HG02973 (cell line): ENCODE data around the gene IGFN1.

Experiments
- ATAC-seq: cut with Tn5 transposase; IDR thresholded peaks from one replicate; pipeline ENCODE4 v1.9.1; 2021; ENCODE audit warnings: moderate library complexity; ENCODE audit not compliant: unreplicated experiment

IGFN1 gene

GRCh38 chr1:201215531-201216357, 25.1 kb downstream of the IGFN1 start:
- ATAC-seq: no peak

- no peak for ATAC-seq
Observed at GRCh38 chr1:201216395-201217085, 25.9 kb downstream of the IGFN1 start.

DNA sequence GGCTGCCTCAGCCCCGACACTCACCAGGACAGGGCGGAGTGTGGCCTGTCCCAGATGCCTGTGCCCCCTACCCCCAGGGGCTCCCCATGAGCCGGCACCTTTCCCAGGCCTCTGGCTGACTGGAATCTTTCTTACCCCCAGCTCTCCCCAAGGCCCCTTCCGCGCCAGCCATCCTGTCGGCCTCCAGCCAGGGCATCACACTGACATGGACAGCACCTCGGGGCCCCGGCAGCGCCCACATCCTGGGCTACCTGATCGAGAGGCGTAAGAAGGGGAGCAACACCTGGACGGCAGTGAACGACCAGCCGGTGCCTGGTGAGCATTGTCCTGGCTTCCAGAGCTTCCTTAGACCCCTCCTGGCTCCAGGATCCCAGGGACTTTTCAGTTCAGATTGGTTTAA, 26.5 kb downstream of the IGFN1 start:
- ATAC-seq: no peak

DNA sequence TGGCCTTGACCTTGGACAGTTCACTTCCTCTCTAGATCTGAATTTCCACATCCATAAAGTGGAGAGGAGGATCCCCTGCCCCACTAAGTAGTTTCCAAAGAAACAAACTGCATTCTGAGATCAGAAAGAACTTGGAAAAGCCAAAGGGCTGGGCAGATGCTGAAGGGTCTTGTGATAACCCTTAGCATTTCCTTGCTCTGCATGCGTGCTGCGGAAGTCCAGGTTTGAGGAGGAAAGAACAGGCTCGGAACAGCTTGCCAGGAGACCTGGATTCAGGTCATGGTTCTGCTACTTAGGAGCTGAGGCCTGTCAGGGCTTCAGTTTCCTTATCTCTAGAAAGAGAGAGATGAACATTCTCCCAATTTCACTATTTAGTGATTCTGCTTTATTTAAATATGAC, 27.2 kb downstream of the IGFN1 start:
- no peak for ATAC-seq

DNA sequence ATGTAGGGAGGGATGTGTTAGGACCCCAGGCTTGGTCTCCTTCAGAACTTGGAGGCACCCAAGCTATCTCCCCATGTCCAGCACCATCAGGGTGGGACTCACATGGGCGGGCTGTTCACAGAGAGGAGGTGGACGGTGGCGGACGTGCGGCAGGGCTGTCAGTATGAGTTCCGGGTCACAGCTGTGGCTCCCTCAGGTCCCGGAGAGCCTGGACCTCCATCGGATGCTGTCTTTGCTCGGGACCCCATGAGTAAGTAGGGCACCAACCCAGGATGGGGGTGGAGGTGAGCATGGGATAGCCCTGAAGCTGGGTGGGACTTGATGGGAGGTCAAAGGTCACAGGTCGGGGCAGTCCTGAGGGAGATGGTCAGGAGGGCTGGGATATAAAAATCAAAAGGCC, 27.8 kb downstream of the IGFN1 start:
- ATAC-seq: no peak

- ATAC-seq: no peak
Observed at GRCh38 chr1:201219481-201220387, 29.1 kb downstream of the IGFN1 start.

GRCh38 chr1:201220388-201220715, 29.7 kb downstream of the IGFN1 start:
- no peak for ATAC-seq

- no peak for ATAC-seq
Observed at GRCh38 chr1:201221201-201221846, 30.7 kb downstream of the IGFN1 start.

DNA sequence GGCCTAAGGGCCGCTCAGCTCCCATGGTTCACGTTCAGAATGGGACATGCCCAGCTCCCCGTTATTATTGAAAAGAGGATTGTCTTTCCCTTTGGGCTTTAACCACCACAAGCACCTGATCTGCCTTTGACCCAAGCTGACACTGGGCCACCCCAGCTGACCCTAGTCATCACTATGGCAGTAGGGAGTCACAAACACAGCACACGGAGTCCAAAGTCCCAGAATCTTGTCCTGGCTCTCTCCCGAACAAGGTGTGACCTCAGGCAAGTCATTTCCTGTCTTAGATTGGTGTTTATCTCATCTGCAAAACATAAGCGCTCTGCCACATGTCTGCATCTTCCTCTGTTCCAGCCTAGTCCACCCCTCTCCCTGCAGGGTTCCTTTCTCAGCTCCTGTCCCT, 31.5 kb downstream of the IGFN1 start:
- no peak for ATAC-seq

DNA sequence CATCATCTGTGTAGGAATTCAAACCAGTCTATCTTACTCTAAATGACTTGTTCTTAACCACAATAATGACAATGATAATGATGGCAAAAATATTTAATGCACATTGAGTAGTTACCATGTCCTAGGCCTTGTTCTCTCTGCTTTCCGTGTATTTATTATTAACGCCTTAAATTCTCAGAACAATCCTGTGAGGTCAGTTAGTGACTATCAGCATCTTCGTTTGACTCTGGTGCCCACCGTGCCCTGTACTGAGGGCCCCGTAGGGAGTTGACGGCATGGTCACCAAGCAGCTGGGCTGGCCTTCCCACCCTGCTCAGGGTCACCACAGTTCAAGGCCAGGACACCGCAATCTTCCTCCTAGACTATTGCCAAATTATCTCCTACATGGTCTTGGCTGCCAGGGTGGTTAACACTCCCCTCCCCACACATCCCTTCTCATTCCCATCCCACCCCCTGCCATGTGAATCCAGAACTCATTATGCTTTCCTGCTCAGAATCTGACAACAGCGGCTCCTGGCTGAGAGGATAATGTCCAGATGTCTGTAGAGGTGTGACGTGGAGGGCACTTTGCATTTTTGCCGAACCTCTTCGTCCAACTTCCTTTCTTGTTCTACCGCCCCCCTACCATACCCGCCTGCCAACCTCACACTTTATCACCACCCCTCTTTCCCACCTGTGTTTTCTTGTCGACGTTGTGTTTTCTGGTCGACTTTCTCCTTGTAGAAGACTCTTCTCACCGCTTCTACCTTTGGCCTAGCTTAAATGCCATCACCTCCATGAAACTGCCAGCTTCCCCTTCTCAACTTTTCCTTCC, 33.4 kb downstream of the IGFN1 start:
- ATAC-seq: no peak

- ATAC-seq: no peak
Observed at GRCh38 chr1:201224666-201225370, 34.2 kb downstream of the IGFN1 start.

DNA sequence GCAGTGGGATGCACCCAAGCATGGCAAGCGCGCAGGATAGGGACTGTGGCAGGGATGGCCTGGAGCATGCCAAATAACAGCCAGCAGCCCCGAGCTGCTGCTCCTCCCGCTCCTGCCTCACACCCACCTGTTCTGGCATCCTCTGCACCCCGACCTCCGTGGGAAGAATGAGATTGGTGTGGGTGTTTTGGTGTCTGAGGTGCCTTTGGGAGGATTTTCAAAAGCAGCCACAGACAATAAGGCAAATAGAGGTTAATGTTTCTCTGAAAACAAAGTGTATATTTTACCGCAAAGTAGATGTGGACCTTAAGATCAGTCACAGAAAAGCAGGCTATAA, 35.5 kb downstream of the IGFN1 start:
- no peak for ATAC-seq

- ATAC-seq: no peak
Observed at GRCh38 chr1:201226859-201227488, 36.4 kb downstream of the IGFN1 start.

GRCh38 chr1:201228011-201228983, 37.7 kb downstream of the IGFN1 start:
- no peak for ATAC-seq

DNA sequence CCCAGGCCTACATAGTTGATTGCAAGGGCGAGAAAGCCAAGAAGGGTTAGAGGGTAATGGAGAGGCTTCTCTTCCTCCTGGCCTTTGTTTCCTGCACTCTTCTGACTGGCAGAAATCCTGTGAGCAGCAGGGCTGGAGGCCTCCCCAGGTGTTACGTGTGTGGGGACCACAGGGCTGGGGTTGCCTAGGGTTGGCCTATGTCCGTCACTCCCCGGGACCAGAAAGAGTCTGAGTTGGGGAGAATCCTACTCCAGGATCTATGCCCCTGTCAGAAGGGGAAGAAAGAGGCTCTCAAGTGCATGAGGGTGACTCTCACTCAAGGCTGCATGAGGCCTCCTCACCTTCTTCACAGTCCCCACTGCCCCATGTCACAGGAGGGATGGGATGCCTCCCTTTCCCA, 38.5 kb downstream of the IGFN1 start:
- no peak for ATAC-seq

DNA sequence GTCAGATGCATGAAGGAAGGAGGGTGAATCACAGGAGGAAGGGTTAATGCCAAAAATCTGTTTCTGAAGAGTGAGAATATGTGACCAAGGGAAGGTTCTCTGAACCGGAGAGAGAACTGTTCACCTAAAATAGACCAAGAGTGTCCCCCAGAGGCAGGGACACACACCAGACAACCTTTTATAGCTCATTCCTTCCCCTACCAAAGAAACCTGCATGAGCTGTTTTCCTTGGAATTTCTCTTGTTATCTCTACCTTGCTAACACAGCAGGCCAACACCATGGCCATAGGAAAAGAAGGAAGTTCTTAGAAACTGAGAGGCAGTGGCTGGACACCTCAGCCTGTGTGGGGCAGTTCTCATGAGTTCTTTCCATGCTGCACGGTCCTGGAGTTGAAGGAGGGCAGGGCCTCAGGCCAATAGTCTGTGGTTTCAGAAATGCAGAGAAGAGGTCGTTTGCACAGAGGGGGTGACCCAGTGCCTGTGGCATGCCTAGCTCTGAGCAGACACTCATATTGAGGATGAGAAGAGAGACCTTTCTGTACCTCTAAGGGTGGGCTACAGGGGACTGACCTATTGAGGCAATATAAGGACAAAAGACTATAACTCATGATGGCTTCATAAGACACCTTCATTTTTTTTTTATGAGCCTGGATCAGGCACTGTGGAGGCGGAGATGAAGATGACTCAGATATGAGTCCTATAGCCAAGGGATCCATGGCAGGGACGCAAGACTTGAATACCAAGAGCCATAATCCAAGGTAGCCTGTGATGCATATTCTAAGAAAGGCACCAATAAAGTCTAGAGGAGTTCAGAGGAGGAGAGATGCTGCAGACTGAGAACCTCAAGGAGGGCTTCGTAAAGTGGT, 39.4 kb downstream of the IGFN1 start:
- ATAC-seq: no peak

- ATAC-seq: no peak
Observed at GRCh38 chr1:201230676-201231075, 40.1 kb downstream of the IGFN1 start.
